ENCODE results near the gene ZNF277. TPM values are rescaled to one million over a fixed set of nuclear protein-coding genes. Genes with fewer than 3 reads are reported as not detected.
A peak's percentile ranks its signal among the peaks of the same experiment; 100 is the strongest.

The ZNF277 gene
- total RNA-seq, 2 donors from 2014 or later, result 11.6 to 19.4 TPM

DNA sequence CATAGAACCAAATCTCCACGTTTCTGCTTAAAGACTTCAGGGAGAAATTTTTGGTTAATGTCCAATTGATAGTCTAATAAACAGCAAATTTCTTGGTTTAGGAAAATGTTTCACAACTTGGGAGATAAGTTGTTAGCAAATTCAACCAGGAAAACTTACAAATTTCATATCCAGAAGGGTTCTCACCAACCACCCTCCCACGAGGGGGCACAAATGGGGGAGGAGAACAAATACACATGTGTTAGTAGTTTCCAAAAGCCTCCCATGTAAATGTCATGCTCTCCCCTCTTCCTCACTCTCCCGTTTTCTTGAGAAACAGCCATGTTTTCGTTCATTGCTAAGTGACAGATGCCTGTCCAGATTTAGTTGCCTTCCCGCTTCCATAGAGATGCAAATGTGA lies 10.8 kb upstream of the ZNF277 start:
- Mint-ChIP-seq H3K36me3 (ENCODE audit: low read depth) (no peaks in the 10 kb centered on the region), H3K27ac (no peak overlapping the region), H3K9me3 (no peaks in the 10 kb centered on the region), H3K4me1 (no peaks in the 10 kb centered on the region), H3K4me3 (no peak overlapping the region), H3K27me3 (peaks cover 41% of the 10 kb centered on the region)
- ATAC-seq (replicated peaks), result no peak

DNA sequence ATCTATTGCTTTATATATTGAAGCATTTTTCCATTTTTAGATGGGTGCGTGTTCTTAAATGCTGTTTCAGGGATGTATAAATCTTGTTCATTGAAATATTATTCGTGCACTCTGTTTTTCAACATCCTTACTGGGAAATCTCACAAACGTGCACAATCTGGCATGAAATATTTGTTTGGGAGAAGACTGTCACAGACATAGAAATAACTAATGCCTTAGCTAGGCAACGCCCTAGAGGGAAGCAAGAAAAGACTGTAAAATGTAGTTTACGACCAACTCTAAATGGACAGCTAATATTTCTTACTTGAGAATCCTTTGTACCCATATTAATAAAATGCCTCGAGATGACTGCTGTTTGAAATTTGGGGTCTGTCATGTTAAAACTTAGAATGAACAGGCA lies 9.2 kb upstream of the ZNF277 start:
- no peak for ATAC-seq (replicated peaks)
- Mint-ChIP-seq H3K27ac (no peak overlapping the region), H3K4me1 (no peaks in the 10 kb centered on the region), H3K27me3 (peaks cover 48% of the 10 kb centered on the region), H3K36me3 (ENCODE audit: low read depth) (no peaks in the 10 kb centered on the region), H3K9me3 (no peaks in the 10 kb centered on the region), H3K4me3 (no peak overlapping the region)

DNA sequence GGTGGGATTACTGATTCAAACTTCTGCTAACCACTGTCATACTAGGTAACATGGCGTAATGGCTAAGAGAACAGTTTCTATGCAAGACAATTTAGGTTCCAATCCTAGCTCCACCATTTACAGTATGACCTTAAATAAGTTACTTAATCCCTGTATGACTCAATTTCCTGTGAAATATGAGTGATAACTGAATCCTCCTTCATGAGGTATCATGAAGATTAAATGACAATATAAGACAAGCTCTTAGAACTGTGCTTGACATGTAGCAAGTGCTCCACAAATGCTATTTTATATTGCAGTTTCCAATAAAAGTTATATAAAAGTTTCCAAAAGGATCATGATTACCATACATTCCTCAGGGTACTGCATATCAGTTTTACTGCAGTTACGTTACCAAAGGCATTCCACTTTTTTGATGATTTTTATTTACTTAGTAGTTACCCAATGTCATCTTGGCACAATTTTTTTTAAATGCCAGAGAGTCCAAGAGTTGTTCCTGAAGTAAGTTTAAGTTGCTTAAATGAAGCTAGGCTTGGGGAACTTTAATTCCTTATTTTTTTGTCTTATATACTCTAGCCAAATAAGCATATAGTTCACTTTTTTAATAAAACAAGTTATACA lies 7.3 kb upstream of the ZNF277 start:
- Mint-ChIP-seq H3K9me3 (no peaks in the 10 kb centered on the region), H3K36me3 (ENCODE audit: low read depth) (no peaks in the 10 kb centered on the region), H3K27me3 (peaks cover 55% of the 10 kb centered on the region), H3K4me1 (peaks cover 6% of the 10 kb centered on the region), H3K27ac (no peak overlapping the region), H3K4me3 (no peak overlapping the region)
- ATAC-seq (replicated peaks), result peak; percentile 68

DNA sequence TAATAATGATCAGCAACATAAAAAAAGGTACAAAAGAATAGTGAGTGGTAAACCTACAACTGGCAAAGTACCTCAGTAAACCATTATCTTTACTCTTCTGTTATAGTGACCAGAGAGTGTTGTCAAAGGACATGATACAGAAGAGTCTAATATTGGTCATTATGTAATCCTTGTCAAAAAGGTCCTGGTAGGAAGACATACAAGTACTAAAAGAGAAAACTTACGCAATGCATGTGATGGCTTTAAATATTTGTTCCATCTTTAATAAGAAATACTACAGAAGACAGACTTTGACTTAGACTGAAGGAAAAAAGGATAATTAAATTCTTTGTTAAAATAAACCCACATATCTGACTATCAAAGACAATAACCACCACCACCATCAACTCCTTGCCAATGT lies 6.8 kb upstream of the ZNF277 start:
- H3K4me1 Mint-ChIP-seq, result peaks cover 10% of the 10 kb centered on the region
- no peaks in the 10 kb centered on the region for H3K36me3 Mint-ChIP-seq (ENCODE audit: low read depth)
- H3K4me3 Mint-ChIP-seq, result no peak overlapping the region
- no peaks in the 10 kb centered on the region for H3K9me3 Mint-ChIP-seq
- H3K27ac Mint-ChIP-seq, result no peak overlapping the region
- peaks cover 59% of the 10 kb centered on the region for H3K27me3 Mint-ChIP-seq
- ATAC-seq (replicated peaks), result no peak

DNA sequence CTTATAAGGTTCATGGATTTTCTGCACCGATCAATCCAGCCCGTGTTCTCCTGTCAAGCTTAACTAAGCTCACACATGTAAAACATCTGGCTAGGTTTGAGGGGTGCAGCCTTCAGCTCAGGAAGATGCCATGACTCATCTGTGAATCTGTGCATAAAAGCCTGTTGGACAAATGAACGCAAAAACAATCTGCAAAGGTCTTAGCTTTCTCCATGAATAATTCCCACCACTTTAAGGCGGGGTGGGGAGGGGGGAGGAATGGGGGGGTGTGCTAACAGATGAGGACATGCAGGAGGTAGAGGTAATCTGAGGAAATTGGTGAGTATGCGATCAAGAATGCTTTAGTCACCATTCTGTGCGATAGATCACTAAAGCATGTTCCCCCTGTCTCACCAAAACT lies 5.1 kb upstream of the ZNF277 start:
- Mint-ChIP-seq H3K36me3 (ENCODE audit: low read depth) (no peaks in the 10 kb centered on the region), H3K4me1 (peaks cover 17% of the 10 kb centered on the region), H3K27ac (no peak overlapping the region), H3K4me3 (no peak overlapping the region), H3K9me3 (no peaks in the 10 kb centered on the region), H3K27me3 (peaks cover 59% of the 10 kb centered on the region)
- no peak for ATAC-seq (replicated peaks)

DNA sequence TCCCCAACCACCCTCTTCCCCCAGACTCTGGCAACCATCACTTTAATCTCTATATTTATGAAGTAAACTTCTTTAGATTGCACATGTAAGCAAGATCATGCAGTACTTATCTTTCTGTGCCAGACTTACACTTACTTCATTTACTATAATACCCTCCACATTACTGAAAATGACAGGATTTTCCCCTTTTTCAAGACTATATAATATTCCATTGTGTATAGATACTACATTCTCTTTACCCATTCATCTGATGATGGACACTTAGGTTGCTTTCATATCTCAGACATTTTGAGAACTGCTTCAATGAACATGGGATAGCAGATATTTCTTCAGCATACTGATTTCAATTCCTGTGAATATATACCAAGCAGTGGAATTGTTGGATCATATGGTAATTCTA lies 4.7 kb upstream of the ZNF277 start:
- Mint-ChIP-seq H3K4me1 (peaks cover 17% of the 10 kb centered on the region), H3K27ac (no peak overlapping the region)

DNA sequence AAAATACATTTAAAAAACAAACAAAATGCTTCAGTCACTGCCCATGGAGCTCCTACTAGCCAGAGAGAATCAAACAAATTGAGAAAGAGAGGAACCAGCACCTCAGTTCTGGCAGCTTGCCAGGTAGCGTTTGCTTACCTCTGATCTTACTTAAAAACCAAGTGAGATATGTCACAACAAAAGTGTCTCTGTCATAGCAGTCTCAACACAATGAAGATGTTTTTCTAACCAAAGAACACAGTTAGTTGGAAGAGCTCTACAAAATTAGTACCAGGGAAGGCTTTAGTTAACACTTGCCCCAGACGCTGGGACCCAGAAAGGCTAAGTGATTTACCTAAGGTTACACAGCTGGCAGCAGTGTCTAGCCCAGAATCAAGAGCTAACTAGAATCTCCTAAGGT lies 3.7 kb upstream of the ZNF277 start:
- H3K4me1 Mint-ChIP-seq, result peaks cover 22% of the 10 kb centered on the region
- ATAC-seq (replicated peaks), result no peak
- no peak overlapping the region for H3K27ac Mint-ChIP-seq
- no peak overlapping the region for H3K4me3 Mint-ChIP-seq
- no peaks in the 10 kb centered on the region for H3K9me3 Mint-ChIP-seq
- H3K36me3 Mint-ChIP-seq (ENCODE audit: low read depth), result no peaks in the 10 kb centered on the region
- H3K27me3 Mint-ChIP-seq, result peaks cover 48% of the 10 kb centered on the region

More for the DNA sequence above, 4.7 kb upstream of the ZNF277 start:
- H3K9me3 Mint-ChIP-seq, result no peaks in the 10 kb centered on the region
- H3K36me3 Mint-ChIP-seq (ENCODE audit: low read depth), result no peaks in the 10 kb centered on the region
- no peak overlapping the region for H3K4me3 Mint-ChIP-seq
- peaks cover 58% of the 10 kb centered on the region for H3K27me3 Mint-ChIP-seq
- ATAC-seq (replicated peaks), result no peak

DNA sequence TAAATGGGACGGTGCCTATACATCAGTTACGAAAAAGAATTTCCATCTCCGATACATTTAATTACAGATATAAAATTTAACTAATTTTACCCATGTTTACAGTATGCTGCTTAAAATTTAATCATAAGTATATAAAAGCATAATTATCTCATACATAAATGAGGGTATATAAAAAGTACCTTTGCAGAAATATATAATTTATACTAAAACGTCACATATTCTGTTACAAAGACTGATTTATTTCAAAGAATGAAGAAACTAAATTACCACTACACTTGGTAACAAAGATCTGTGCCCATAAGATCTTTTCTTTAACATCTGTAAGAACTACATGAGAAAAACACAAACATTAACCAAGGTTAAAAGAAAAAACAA lies 3.1 kb upstream of the ZNF277 start:
- H3K27ac Mint-ChIP-seq, result no peak overlapping the region
- H3K36me3 Mint-ChIP-seq (ENCODE audit: low read depth), result no peaks in the 10 kb centered on the region
- peaks cover 45% of the 10 kb centered on the region for H3K27me3 Mint-ChIP-seq
- ATAC-seq (replicated peaks), result no peak
- peaks cover 22% of the 10 kb centered on the region for H3K4me1 Mint-ChIP-seq
- no peak overlapping the region for H3K4me3 Mint-ChIP-seq
- H3K9me3 Mint-ChIP-seq, result no peaks in the 10 kb centered on the region

DNA sequence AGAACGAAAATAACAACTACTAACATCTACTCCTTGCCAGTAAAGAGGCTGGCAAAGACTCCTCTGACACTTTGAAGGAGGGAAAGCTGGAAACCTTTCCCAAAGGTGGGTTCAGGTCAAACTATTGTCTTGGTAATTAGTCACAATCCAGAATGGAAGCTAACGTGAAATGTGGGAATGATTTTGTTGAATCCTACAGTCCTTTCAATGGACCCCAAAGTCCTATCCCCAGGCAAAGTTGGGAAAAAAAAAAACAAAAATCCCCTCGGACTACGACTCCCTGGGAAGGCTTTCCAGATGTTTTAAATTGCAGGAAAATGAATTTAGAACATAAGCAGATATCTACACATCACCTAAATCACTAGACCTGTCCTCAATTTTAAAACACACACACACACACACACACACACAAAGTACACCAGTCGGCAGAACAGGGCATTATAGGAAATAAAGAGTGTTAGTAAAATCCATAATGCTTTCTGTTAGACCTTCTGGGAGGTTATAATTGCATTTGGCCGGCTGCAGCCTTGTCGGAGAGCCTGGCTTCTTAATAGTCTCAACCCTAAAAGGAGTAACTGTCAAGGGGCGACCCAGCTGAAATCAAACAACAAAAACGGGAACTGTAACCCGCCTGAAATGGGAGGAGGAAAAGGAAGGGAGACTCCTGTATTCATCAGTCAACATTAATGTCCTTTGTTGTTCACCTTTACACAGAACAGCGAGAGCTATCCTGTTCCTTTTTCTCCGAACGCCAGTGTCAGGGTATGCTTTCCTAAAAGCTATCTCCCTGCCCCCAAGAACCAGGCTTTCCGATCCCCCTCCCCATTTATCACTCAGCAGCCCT lies 1.8 kb upstream of the ZNF277 start:
- Mint-ChIP-seq H3K27me3 (peaks cover 40% of the 10 kb centered on the region), H3K4me1 (peaks cover 22% of the 10 kb centered on the region), H3K27ac (peak overlapping the region; percentile 1), H3K9me3 (no peaks in the 10 kb centered on the region), H3K36me3 (ENCODE audit: low read depth) (no peaks in the 10 kb centered on the region), H3K4me3 (peak overlapping the region; percentile 96)
- ATAC-seq (replicated peaks), result no peak

DNA sequence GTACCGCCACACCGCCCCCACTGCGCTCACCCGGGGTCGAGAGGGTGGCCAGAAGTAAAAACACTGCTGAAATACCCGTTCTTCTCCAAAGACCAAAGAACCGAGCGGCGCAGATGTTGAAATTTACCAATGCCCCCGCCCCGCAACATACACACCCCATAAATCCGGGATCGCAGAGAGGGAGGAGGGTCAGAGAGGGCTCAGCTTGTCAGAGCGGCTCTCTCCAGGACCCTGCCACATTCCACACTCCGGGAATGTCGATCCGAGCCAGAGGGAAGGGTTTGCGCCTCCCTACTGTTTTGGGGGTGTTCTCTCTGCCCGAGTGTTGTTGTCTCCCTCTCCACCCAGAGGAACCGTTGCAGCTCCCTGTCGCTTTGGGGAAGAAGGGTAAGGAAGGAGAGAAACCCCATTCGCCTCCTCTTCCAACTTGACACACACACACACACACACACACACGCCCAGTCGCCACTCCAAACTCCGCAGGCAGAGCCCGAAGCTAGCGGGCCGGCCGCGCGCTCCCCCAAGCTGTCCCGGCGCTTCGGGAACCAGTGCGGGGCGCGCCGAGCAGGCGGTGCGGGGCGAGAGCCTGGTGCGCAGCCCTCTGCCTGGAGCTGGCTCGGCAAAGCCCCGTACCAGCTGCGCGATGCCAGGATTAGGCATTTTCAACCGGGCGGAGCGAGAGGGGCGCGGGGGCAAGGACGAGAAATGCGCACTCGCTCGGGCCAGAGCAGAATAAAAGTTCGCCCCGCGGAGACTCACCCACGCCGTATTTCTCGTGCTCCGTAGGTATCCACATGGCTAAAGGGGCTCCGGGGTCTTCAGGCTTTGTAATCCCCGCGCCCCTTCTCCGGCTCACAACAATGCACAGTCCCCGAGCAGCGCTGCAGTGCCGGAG lies 905 bp upstream of the ZNF277 start:
- Mint-ChIP-seq H3K9me3 (no peaks in the 10 kb centered on the region), H3K27me3 (peaks cover 36% of the 10 kb centered on the region), H3K27ac (peak overlapping the region; percentile 1), H3K4me3 (peak overlapping the region; percentile 96), H3K4me1 (peaks cover 22% of the 10 kb centered on the region), H3K36me3 (ENCODE audit: low read depth) (no peaks in the 10 kb centered on the region)
- peak; percentile 14 for ATAC-seq (replicated peaks)

DNA sequence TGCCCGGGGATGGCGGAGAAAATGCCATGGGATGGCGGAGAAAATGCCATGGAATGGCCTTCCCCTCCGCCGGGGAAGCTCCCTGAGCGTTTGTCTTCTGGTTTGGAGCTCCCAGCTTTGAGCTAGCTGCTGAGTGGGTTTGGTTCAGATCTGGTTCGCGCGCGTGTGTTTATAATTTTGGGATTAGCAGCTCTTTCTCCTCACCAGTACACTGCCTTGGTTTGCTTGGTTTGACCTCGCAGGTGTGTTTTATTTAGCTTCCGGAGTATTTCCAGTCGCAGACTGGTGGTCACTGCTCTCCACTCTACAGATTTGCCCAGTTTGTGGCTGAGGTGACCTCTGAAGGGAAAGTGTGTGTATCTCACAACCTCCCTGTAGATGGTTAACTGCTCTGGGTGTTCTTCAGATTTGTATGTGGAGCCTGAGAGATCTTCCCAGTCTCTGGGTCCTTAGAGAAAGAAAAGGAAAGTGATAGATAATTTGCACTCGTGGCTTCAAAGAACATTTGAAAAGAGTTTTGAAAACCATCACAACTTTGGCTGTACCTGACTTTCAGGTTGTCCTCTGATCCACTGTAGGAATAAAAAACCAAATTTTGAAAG lies 597 bp downstream of the ZNF277 start:
- Mint-ChIP-seq H3K27ac (peak overlapping the region; percentile 95), H3K4me1 (peaks cover 27% of the 10 kb centered on the region)
- no peak for ATAC-seq (replicated peaks)

DNA sequence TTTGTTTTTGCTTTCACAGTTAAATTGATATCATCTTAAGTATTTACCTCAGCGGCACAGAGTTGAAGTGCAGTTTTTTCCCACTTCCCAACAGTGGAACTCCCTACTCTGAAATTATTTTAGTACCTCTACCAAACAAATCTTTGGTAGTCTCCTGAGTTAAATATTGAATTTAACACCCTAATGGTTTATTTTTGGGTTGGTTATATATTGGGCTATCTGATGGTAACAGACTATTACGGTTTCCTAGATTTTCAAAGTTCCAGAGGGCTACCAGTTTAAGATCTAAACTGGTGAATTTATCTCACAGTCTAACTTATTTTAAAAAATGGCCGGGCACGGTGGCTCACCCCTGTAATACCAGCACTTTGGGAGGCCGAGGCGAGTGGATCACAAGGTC lies 1.3 kb downstream of the ZNF277 start:
- Mint-ChIP-seq H3K27ac (no peak overlapping the region), H3K4me3 (peak overlapping the region; percentile 96), H3K36me3 (ENCODE audit: low read depth) (no peaks in the 10 kb centered on the region), H3K9me3 (no peaks in the 10 kb centered on the region), H3K27me3 (peaks cover 21% of the 10 kb centered on the region), H3K4me1 (peaks cover 30% of the 10 kb centered on the region)
- ATAC-seq (replicated peaks), result no peak

More for the DNA sequence above, 597 bp downstream of the ZNF277 start:
- Mint-ChIP-seq H3K27me3 (peaks cover 23% of the 10 kb centered on the region), H3K9me3 (no peaks in the 10 kb centered on the region), H3K4me3 (peak overlapping the region; percentile 96), H3K36me3 (ENCODE audit: low read depth) (no peaks in the 10 kb centered on the region)

DNA sequence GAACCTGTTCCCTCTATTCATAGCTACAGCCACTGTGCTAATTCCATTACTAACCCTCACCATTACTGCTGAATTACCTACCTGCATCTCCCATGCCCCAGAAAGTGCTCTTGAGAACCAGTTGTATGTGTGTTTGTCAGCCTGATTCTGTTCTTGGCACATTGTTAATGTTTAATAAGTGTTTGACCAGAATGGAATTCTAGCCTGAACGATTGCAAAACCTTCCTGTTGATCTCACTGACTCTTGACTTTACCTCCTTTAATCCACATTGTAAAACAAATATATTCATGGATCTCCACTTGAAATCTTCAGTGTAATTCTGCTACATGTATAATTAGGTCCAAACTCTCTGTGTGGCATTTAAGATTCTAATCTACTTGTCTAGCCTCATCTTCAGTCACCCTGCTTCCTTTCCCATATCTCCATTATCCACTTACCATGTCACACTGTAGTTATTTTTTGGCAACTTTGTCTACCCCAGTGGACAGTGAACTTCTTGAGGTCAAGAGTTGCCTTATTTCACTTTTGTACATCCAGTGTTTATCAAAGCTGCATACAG lies 4.9 kb downstream of the ZNF277 start:
- no peak for ATAC-seq (replicated peaks)
- H3K36me3 Mint-ChIP-seq (ENCODE audit: low read depth), result no peaks in the 10 kb centered on the region
- peaks cover 28% of the 10 kb centered on the region for H3K4me1 Mint-ChIP-seq
- no peak overlapping the region for H3K27ac Mint-ChIP-seq
- H3K27me3 Mint-ChIP-seq, result no peaks in the 10 kb centered on the region
- H3K9me3 Mint-ChIP-seq, result no peaks in the 10 kb centered on the region
- H3K4me3 Mint-ChIP-seq, result no peak overlapping the region

DNA sequence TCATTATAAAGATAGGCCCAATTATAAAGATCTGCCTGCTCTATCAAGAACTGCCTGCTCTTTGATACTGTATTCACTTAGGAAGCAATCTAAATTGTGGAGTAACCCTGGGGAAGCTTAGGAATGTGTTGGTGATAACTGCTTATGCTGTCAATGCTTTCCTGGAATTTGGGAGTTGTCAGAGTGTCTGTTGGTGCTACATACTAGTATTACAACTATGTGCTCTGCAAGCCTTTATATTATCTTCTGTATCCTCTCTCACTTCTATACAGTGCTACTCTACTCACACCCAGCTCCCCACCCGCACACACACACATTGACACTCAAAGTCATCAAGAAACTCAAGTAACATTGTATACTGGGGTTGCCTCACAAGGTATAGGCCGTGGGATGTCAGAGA lies 6.1 kb downstream of the ZNF277 start:
- Mint-ChIP-seq H3K27me3 (no peaks in the 10 kb centered on the region), H3K9me3 (no peaks in the 10 kb centered on the region), H3K36me3 (ENCODE audit: low read depth) (no peaks in the 10 kb centered on the region), H3K4me3 (no peak overlapping the region), H3K27ac (no peak overlapping the region), H3K4me1 (peaks cover 30% of the 10 kb centered on the region)
- no peak for ATAC-seq (replicated peaks)
